ENCODE data around the gene SIGLEC1.

DNA sequence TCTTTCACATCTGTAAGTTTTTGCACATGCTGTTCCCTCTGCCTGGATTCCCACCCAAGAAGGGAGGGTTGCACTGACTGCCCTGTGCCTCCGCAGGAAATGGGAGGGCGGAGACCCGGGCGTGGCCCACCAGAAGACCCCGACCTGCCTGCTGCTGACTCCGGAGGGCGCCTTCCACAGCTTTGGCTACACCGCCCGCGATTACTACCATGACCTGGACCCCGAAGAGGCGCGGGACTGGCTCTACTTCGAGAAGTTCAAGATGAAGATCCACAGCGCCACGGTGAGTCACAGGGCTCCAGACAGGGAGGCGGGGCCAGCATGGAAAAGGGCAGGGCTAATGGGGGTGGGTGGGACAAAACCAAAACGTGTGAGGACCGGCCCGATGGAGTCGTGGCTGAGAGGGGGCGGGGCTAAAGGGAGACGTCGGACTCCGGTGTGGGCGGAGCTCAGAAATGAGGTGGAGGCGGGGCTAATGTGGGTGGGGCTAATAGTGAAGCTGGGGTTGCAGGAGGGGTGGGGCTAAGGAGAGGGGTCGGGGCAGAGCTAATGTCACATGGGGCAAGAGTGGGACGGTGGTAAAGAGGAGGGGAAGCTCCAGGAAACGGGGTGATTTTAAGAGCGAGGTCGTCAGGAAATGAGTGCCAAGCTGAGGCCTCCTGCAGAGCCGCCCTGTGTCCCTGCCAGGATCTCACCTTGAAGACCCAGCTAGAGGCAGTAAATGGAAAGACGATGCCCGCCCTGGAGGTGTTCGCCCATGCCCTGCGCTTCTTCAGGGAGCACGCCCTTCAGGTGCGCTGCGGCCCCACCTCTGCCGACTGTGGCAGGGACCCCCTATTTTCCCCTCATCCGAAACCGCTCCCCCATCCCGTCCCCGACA is 32.6 kb upstream of the SIGLEC1 start:
- TF ChIP-seq, protein P1, sequence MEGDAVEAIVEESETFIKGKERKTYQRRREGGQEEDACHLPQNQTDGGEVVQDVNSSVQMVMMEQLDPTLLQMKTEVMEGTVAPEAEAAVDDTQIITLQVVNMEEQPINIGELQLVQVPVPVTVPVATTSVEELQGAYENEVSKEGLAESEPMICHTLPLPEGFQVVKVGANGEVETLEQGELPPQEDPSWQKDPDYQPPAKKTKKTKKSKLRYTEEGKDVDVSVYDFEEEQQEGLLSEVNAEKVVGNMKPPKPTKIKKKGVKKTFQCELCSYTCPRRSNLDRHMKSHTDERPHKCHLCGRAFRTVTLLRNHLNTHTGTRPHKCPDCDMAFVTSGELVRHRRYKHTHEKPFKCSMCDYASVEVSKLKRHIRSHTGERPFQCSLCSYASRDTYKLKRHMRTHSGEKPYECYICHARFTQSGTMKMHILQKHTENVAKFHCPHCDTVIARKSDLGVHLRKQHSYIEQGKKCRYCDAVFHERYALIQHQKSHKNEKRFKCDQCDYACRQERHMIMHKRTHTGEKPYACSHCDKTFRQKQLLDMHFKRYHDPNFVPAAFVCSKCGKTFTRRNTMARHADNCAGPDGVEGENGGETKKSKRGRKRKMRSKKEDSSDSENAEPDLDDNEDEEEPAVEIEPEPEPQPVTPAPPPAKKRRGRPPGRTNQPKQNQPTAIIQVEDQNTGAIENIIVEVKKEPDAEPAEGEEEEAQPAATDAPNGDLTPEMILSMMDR (conservative IDR thresholded peaks at IDR 0.05 in 1 of 2, IDR thresholded peaks at IDR 0.05 in 1 of 2; ENCODE audit: low read depth in 1 of 2, low read length in 2 of 2) = no peak
- TF ChIP-seq EZH2 (IDR thresholded peaks at IDR 0.05; ENCODE audit: low read length, missing control alignments) = no peak

All from fibroblast of lung (primary cell).